Measurements from ENCODE around the gene GRK3. TPM values are rescaled to one million over a fixed set of nuclear protein-coding genes. Genes with fewer than 3 reads are reported as not detected.

Gene GRK3
- polyA plus RNA-seq, 1 donor: 14.2 TPM

- Histone ChIP-seq H3K36me3 (ENCODE audit: control insufficient read depth, insufficient read depth, low read length) (peaks cover 2% of the 10 kb centered on the region), H3K27ac (ENCODE audit: low read length) (no peak overlapping the region), H3K4me1 (ENCODE audit: control insufficient read depth, insufficient read depth, low read length) (no peaks in the 10 kb centered on the region), H3K27me3 (ENCODE audit: control insufficient read depth, insufficient read depth, low read length) (no peaks in the 10 kb centered on the region), H3K9me3 (ENCODE audit: control insufficient read depth, low read depth, low read length) (no peaks in the 10 kb centered on the region), H3K4me3 (ENCODE audit: low read length) (no peak overlapping the region)
- WGBS (ENCODE audit: insufficient coverage, low lambda C conversion rate): 83% methylated on average over 1 of the region's 10 CpGs
- DNase-seq: no peak
Observed at GRCh38 chr22:25718135-25718840, 153.8 kb downstream of the GRK3 start.

GRCh38 chr22:25722223-25722622 lies 157.7 kb downstream of the GRK3 start:
- DNase-seq: no peak
- no peaks in the 10 kb centered on the region for H3K9me3 ChIP-seq (ENCODE audit: control insufficient read depth, low read depth, low read length)
- H3K27me3 ChIP-seq (ENCODE audit: control insufficient read depth, insufficient read depth, low read length): no peaks in the 10 kb centered on the region
- no peak overlapping the region for H3K27ac ChIP-seq (ENCODE audit: low read length)
- H3K4me1 ChIP-seq (ENCODE audit: control insufficient read depth, insufficient read depth, low read length): no peaks in the 10 kb centered on the region
- H3K36me3 ChIP-seq (ENCODE audit: control insufficient read depth, insufficient read depth, low read length): peaks cover 2% of the 10 kb centered on the region
- no peak overlapping the region for H3K4me3 ChIP-seq (ENCODE audit: low read length)
- 80% methylated on average over 1 of the region's 16 CpGs for WGBS (ENCODE audit: insufficient coverage, low lambda C conversion rate)

- 83% methylated on average over 1 of the region's 3 CpGs for WGBS (ENCODE audit: insufficient coverage, low lambda C conversion rate)
Observed at GRCh38 chr22:25722626-25723025, 158.2 kb downstream of the GRK3 start.

GRCh38 chr22:25726241-25726640 lies 161.8 kb downstream of the GRK3 start:
- WGBS (ENCODE audit: insufficient coverage, low lambda C conversion rate): 0% methylated on average over 1 of the region's 4 CpGs
- H3K36me3 ChIP-seq (ENCODE audit: control insufficient read depth, insufficient read depth, low read length): peaks cover 2% of the 10 kb centered on the region
- H3K27me3 ChIP-seq (ENCODE audit: control insufficient read depth, insufficient read depth, low read length): no peaks in the 10 kb centered on the region
- H3K4me1 ChIP-seq (ENCODE audit: control insufficient read depth, insufficient read depth, low read length): no peaks in the 10 kb centered on the region
- H3K9me3 ChIP-seq (ENCODE audit: control insufficient read depth, low read depth, low read length): no peaks in the 10 kb centered on the region
- no peak for DNase-seq
- no peak overlapping the region for H3K4me3 ChIP-seq (ENCODE audit: low read length)
- no peak overlapping the region for H3K27ac ChIP-seq (ENCODE audit: low read length)

More at GRCh38 chr22:25722626-25723025, 158.2 kb downstream of the GRK3 start:
- Histone ChIP-seq H3K27ac (ENCODE audit: low read length) (no peak overlapping the region), H3K4me1 (ENCODE audit: control insufficient read depth, insufficient read depth, low read length) (no peaks in the 10 kb centered on the region), H3K27me3 (ENCODE audit: control insufficient read depth, insufficient read depth, low read length) (no peaks in the 10 kb centered on the region), H3K36me3 (ENCODE audit: control insufficient read depth, insufficient read depth, low read length) (peaks cover 2% of the 10 kb centered on the region), H3K9me3 (ENCODE audit: control insufficient read depth, low read depth, low read length) (no peaks in the 10 kb centered on the region), H3K4me3 (ENCODE audit: low read length) (no peak overlapping the region)
- no peak for DNase-seq

GRCh38 chr22:25728071-25728470 lies 163.6 kb downstream of the GRK3 start:
- no CpG with 5 or more reads among the region's 7 CpGs for WGBS (ENCODE audit: insufficient coverage, low lambda C conversion rate)

GRCh38 chr22:25729016-25729995 lies 164.8 kb downstream of the GRK3 start:
- DNase-seq: no peak
- Histone ChIP-seq H3K9me3 (ENCODE audit: control insufficient read depth, low read depth, low read length) (no peaks in the 10 kb centered on the region), H3K27ac (ENCODE audit: low read length) (no peak overlapping the region), H3K4me3 (ENCODE audit: low read length) (no peak overlapping the region), H3K36me3 (ENCODE audit: control insufficient read depth, insufficient read depth, low read length) (no peaks in the 10 kb centered on the region), H3K4me1 (ENCODE audit: control insufficient read depth, insufficient read depth, low read length) (no peaks in the 10 kb centered on the region), H3K27me3 (ENCODE audit: control insufficient read depth, insufficient read depth, low read length) (no peaks in the 10 kb centered on the region)
- no CpG with 5 or more reads among the region's 19 CpGs for WGBS (ENCODE audit: insufficient coverage, low lambda C conversion rate)

More at GRCh38 chr22:25728071-25728470, 163.6 kb downstream of the GRK3 start:
- Histone ChIP-seq H3K27me3 (ENCODE audit: control insufficient read depth, insufficient read depth, low read length) (no peaks in the 10 kb centered on the region), H3K27ac (ENCODE audit: low read length) (no peak overlapping the region), H3K36me3 (ENCODE audit: control insufficient read depth, insufficient read depth, low read length) (no peaks in the 10 kb centered on the region), H3K4me1 (ENCODE audit: control insufficient read depth, insufficient read depth, low read length) (no peaks in the 10 kb centered on the region), H3K9me3 (ENCODE audit: control insufficient read depth, low read depth, low read length) (no peaks in the 10 kb centered on the region), H3K4me3 (ENCODE audit: low read length) (no peak overlapping the region)
- DNase-seq: no peak

GRCh38 chr22:25735650-25736049 lies 171.2 kb downstream of the GRK3 start:
- H3K27me3 ChIP-seq (ENCODE audit: control insufficient read depth, insufficient read depth, low read length): no peaks in the 10 kb centered on the region
- WGBS (ENCODE audit: insufficient coverage, low lambda C conversion rate): no CpG with 5 or more reads among the region's 2 CpGs
- no peak overlapping the region for H3K27ac ChIP-seq (ENCODE audit: low read length)

GRCh38 chr22:25736378-25737011 lies 172.0 kb downstream of the GRK3 start:
- DNase-seq: no peak

More at GRCh38 chr22:25735650-25736049, 171.2 kb downstream of the GRK3 start:
- DNase-seq: no peak
- H3K4me1 ChIP-seq (ENCODE audit: control insufficient read depth, insufficient read depth, low read length): no peaks in the 10 kb centered on the region
- no peaks in the 10 kb centered on the region for H3K36me3 ChIP-seq (ENCODE audit: control insufficient read depth, insufficient read depth, low read length)
- no peak overlapping the region for H3K4me3 ChIP-seq (ENCODE audit: low read length)
- no peaks in the 10 kb centered on the region for H3K9me3 ChIP-seq (ENCODE audit: control insufficient read depth, low read depth, low read length)

GRCh38 chr22:25739659-25740344 lies 175.3 kb downstream of the GRK3 start:
- 100% methylated on average over 1 of the region's 11 CpGs for WGBS (ENCODE audit: insufficient coverage, low lambda C conversion rate)
- no peak for DNase-seq

More at GRCh38 chr22:25736378-25737011, 172.0 kb downstream of the GRK3 start:
- H3K9me3 ChIP-seq (ENCODE audit: control insufficient read depth, low read depth, low read length): no peaks in the 10 kb centered on the region
- H3K27me3 ChIP-seq (ENCODE audit: control insufficient read depth, insufficient read depth, low read length): no peaks in the 10 kb centered on the region
- no peaks in the 10 kb centered on the region for H3K4me1 ChIP-seq (ENCODE audit: control insufficient read depth, insufficient read depth, low read length)
- no peak overlapping the region for H3K27ac ChIP-seq (ENCODE audit: low read length)
- no peaks in the 10 kb centered on the region for H3K36me3 ChIP-seq (ENCODE audit: control insufficient read depth, insufficient read depth, low read length)
- 50% methylated on average over 2 of the region's 9 CpGs for whole genome bisulfite sequencing (ENCODE audit: insufficient coverage, low lambda C conversion rate)
- H3K4me3 ChIP-seq (ENCODE audit: low read length): no peak overlapping the region

More at GRCh38 chr22:25739659-25740344, 175.3 kb downstream of the GRK3 start:
- no peaks in the 10 kb centered on the region for H3K4me1 ChIP-seq (ENCODE audit: control insufficient read depth, insufficient read depth, low read length)
- no peak overlapping the region for H3K4me3 ChIP-seq (ENCODE audit: low read length)
- H3K9me3 ChIP-seq (ENCODE audit: control insufficient read depth, low read depth, low read length): no peaks in the 10 kb centered on the region
- H3K27me3 ChIP-seq (ENCODE audit: control insufficient read depth, insufficient read depth, low read length): no peaks in the 10 kb centered on the region
- H3K36me3 ChIP-seq (ENCODE audit: control insufficient read depth, insufficient read depth, low read length): no peaks in the 10 kb centered on the region
- no peak overlapping the region for H3K27ac ChIP-seq (ENCODE audit: low read length)

Measured in large intestine (tissue), 3 donors.